CD4-positive, alpha-beta T cell treated with Interleukin-1 beta for 1 hour (primary cell): ENCODE results near the gene UHMK1.
"Not testable (repeated sequence)": the region's sequence is repeated elsewhere in the genome, so short reads cannot be mapped to it uniquely, and the experiment has no call there.

Experiments
- DNase-seq, 2 donors: peaks; one replicate each; pipeline ENCODE4 v3.0.0-alpha.2; 2020 to 2022

UHMK1 gene

DNA sequence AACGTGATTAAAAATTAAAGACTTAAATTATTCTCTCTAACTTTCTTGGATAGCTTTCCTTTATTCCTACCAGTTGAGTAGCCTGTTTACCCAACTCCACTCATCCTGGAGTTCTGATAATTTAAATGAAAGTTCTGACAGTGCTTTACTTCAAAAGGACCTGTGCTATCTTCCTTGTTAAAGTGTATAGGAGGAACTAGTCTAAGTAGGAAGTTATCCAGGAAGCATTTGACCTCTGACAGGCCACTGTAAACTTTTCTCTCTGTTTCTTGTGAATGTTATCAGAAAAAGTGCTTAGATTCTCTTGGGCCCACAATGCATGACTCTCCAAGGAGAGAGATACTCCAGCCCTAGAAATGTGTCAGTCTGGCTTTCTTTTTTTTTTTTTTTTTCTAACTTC lies 73.1 kb downstream of the UHMK1 start:
- DNase-seq, result no peak

- DNase-seq, result not testable (repeated sequence)
Measured at GRCh38 chr1:162571121-162571520, 73.5 kb downstream of the UHMK1 start.

GRCh38 chr1:162571696-162572095 lies 74.1 kb downstream of the UHMK1 start:
- no peak for DNase-seq

GRCh38 chr1:162573136-162573535 lies 75.5 kb downstream of the UHMK1 start:
- DNase-seq, result no peak

- no peak for DNase-seq
Measured at GRCh38 chr1:162578071-162578700, 80.6 kb downstream of the UHMK1 start.

DNA sequence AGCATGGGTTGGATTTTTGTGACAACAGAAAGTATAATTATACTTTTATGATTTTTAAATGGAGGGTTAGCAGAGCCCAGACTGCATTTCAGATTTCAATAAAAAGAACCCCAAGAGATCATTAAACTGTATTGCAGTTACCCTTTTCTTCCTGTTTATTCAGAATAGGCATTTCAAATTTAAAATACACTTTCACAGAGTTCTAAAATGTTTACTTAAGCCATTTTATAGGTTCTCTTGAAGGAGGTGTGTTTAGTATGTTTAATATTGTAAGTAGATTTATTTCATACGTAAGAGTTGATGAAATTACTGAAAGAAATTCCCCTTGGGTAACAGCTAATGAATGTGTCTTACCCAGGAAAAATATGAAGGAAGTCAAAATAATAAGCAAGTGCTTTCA lies 81.3 kb downstream of the UHMK1 start:
- DNase-seq, result no peak
